Vagina (tissue), 2 donors: Measurements from ENCODE around the gene MAML1. TPM values are rescaled to one million over a fixed set of nuclear protein-coding genes. Genes with fewer than 3 reads are reported as not detected.

Experiments used
- DNase-seq, 2 donors: peaks; one replicate each; pipeline ENCODE4 v3.0.0-alpha.2; 2017; ENCODE audit errors: extremely low spot score in 2 of 2
- H3K27ac ChIP-seq: fragments of 200-600 bp; sonication (generic); one replicate; pipeline ENCODE4 v1.5.1; 2019
- H3K27me3 ChIP-seq: fragments of 200-600 bp; sonication (generic); one replicate; pipeline ENCODE4 v1.5.1; 2019
- H3K36me3 ChIP-seq, 2 donors: fragments of 200-600 bp; sonication (generic); one replicate each; pipeline ENCODE4 v1.5.1; 2017 to 2019
- H3K4me1 ChIP-seq: fragments of 200-600 bp; sonication (generic); one replicate; pipeline ENCODE4 v1.5.1; 2019
- H3K4me3 ChIP-seq, 2 donors: fragments of 200-600 bp; sonication (generic); 1 replicate in 1 of 2; 2 replicates in 1 of 2; pipeline ENCODE4 v1.5.1; 2016 to 2019
- H3K9me3 ChIP-seq: fragments of 200-600 bp; sonication (generic); one replicate; pipeline ENCODE4 v1.5.1; 2019
- CTCF ChIP-seq, 3 experiments: fragments of 450-650 bp in 2 of 3; fragments of 200-600 bp in 1 of 3; sonication (generic) in 1 of 3; IDR thresholded peaks; one replicate each; pipeline ENCODE4 v1.5.1; 2017 to 2019; ENCODE audit warnings: antibody characterized with exemption in 3 of 3, mild to moderate bottlenecking in 2 of 3, moderate library complexity in 2 of 3
- POLR2A ChIP-seq, 2 donors: fragments of 450-650 bp; IDR thresholded peaks; one replicate each; pipeline ENCODE4 v1.6.1; 2017; ENCODE audit warnings: antibody characterized with exemption in 2 of 2, mild to moderate bottlenecking in 2 of 2, moderate library complexity in 2 of 2
- POLR2AphosphoS5 ChIP-seq, 2 donors: sonication (generic); formaldehyde crosslinking; IDR thresholded peaks; one replicate each; pipeline ENCODE4 v1.9.0; 2017; ENCODE audit warnings: antibody characterized with exemption in 2 of 2, mild to moderate bottlenecking in 2 of 2, low read depth in 1 of 2; ENCODE audit not compliant: insufficient read depth in 1 of 2
- intact Hi-C: fragments of 100-400 bp; cut with DNase I; formaldehyde crosslinking; loops from one replicate; pipeline ENCODE4 v1.15.1; 2023
- microRNA counts, 2 donors: library from miRNA; unstranded; fragments of <30 nt; microRNA quantifications; one replicate each; lab custom pipeline; 2016 to 2017
- microRNA-seq: library from miRNA; unstranded; fragments of <30 nt; microRNA quantifications from one replicate; pipeline ENCODE4, GENCODE V29; 2017; ENCODE audit warnings: borderline number of aligned reads, borderline replicate concordance
- small RNA-seq: library from RNA; depleted of rRNA; stranded (forward); fragments of <200 nt; gene quantifications from one replicate; pipeline ENCODE3, GENCODE V24; 2016
- total RNA-seq: library from RNA; depleted of rRNA; stranded (reverse); fragments of >200 nt; gene quantifications from one replicate; pipeline ENCODE4 v1.2.3, GENCODE V29; 2016

Gene MAML1
- total RNA-seq, 1 donor from 2014 or later, result 25.3 TPM

- peak overlapping the region; percentile 99 for H3K27ac ChIP-seq
- no peak for DNase-seq
- peaks cover 82% of the 10 kb centered on the region for H3K4me1 ChIP-seq
Observed at GRCh38 chr5:179822444-179822990, 89.9 kb downstream of the MAML1 start.

GRCh38 chr5:179823937-179824744 is 91.5 kb downstream of the MAML1 start:
- intact Hi-C loops, result no loop called here
- no peak for DNase-seq
- TF ChIP-seq CTCF (IDR thresholded peaks at IDR 0.05) (no peak), POLR2AphosphoS5 (IDR thresholded peaks at IDR 0.05; ENCODE audit: insufficient read depth in 1 of 2, low read depth in 1 of 2) (no peak), POLR2A (IDR thresholded peaks at IDR 0.05) (no peak)
- Histone ChIP-seq H3K36me3 (peaks cover 0 to 65% of the 10 kb centered on the region in 2 donors), H3K4me3 (peak overlapping the region; percentile 1 to 3), H3K9me3 (no peaks in the 10 kb centered on the region), H3K27ac (peak overlapping the region; percentile 99), H3K4me1 (peaks cover 85% of the 10 kb centered on the region), H3K27me3 (no peaks in the 10 kb centered on the region)

More at GRCh38 chr5:179822444-179822990, 89.9 kb downstream of the MAML1 start:
- TF ChIP-seq POLR2AphosphoS5 (IDR thresholded peaks at IDR 0.05; ENCODE audit: insufficient read depth in 1 of 2, low read depth in 1 of 2), result no peak
- TF ChIP-seq POLR2A (IDR thresholded peaks at IDR 0.05), result no peak
- no peak for TF ChIP-seq CTCF (IDR thresholded peaks at IDR 0.05)
- intact Hi-C loops, result no loop called here
- Histone ChIP-seq H3K36me3 (peaks cover 0 to 49% of the 10 kb centered on the region in 2 donors), H3K27me3 (no peaks in the 10 kb centered on the region), H3K4me3 (peak overlapping the region; percentile 85 to 99), H3K9me3 (no peaks in the 10 kb centered on the region)

GRCh38 chr5:179824745-179825112 is 92.1 kb downstream of the MAML1 start:
- Histone ChIP-seq H3K9me3 (no peaks in the 10 kb centered on the region), H3K36me3 (peaks cover 0 to 71% of the 10 kb centered on the region in 2 donors), H3K27ac (no peak overlapping the region), H3K27me3 (no peaks in the 10 kb centered on the region), H3K4me3 (peak overlapping the region; percentile 1 to 3), H3K4me1 (peaks cover 79% of the 10 kb centered on the region)
- TF ChIP-seq POLR2AphosphoS5 (IDR thresholded peaks at IDR 0.05; ENCODE audit: insufficient read depth in 1 of 2, low read depth in 1 of 2), result no peak
- no peak for DNase-seq
- intact Hi-C loops, result no loop called here

- no peaks in the 10 kb centered on the region for H3K27me3 ChIP-seq
- H3K9me3 ChIP-seq, result no peaks in the 10 kb centered on the region
- no peak overlapping the region for H3K27ac ChIP-seq
- H3K4me1 ChIP-seq, result peaks cover 71% of the 10 kb centered on the region
- no peak overlapping the region for H3K4me3 ChIP-seq
- H3K36me3 ChIP-seq, result peaks cover 0 to 81% of the 10 kb centered on the region in 2 donors
- intact Hi-C loops, result no loop called here
- DNase-seq, result no peak
- no peak for TF ChIP-seq POLR2AphosphoS5 (IDR thresholded peaks at IDR 0.05; ENCODE audit: insufficient read depth in 1 of 2, low read depth in 1 of 2)
- no peak for TF ChIP-seq POLR2A (IDR thresholded peaks at IDR 0.05)
- no peak for TF ChIP-seq CTCF (IDR thresholded peaks at IDR 0.05)
Observed at GRCh38 chr5:179825655-179826182, 93.1 kb downstream of the MAML1 start.

MicroRNA genes within 50 kb of the gene (microRNA counts, 767-probe panel; counts per million panel counts)
- microRNA hsa-miR-1229 (lab: Ali Mortazavi, UCI), result 238 to 261 counts per million in 2 donors

Small RNA genes within 50 kb of the gene (microRNA-seq; reads per million reads assigned to microRNA genes)
- gene MIR1229, result 1.4 reads per million

Small RNA genes within 50 kb of the gene (small RNA-seq; reads per million reads assigned to genes)
- not detected for gene MIR1229

Other genes with a start within 250 kb of the MAML1 start
- gene RUFY1, start 182.3 kb upstream of the MAML1 start, total RNA-seq, result 35.6 TPM
- 483 TPM for gene HNRNPH1, start 109.2 kb upstream of the MAML1 start, total RNA-seq
- gene CBY3, start 51.8 kb upstream of the MAML1 start, total RNA-seq, result not detected
- gene CANX, start 33.9 kb upstream of the MAML1 start, total RNA-seq, result 208 TPM
- gene LTC4S, start 61.2 kb downstream of the MAML1 start, total RNA-seq, result 10.6 TPM
- 95.5 TPM for gene MGAT4B, start 74.0 kb downstream of the MAML1 start, total RNA-seq
- 373 TPM for gene SQSTM1, start 88.1 kb downstream of the MAML1 start, total RNA-seq
- 53.8 TPM for gene MRNIP, start 126.0 kb downstream of the MAML1 start, total RNA-seq
- 125 TPM for gene TBC1D9B, start 175.1 kb downstream of the MAML1 start, total RNA-seq